GM19043 (cell line): Measurements from ENCODE around the gene WDR76.
"Not testable (repeated sequence)": the region's sequence is repeated elsewhere in the genome, so short reads cannot be mapped to it uniquely, and the experiment has no call there.

Experiments
- ATAC-seq: cut with Tn5 transposase; IDR thresholded peaks from one replicate; pipeline ENCODE4 v1.9.1; 2021; ENCODE audit warnings: low read depth; ENCODE audit not compliant: unreplicated experiment

WDR76 gene

DNA sequence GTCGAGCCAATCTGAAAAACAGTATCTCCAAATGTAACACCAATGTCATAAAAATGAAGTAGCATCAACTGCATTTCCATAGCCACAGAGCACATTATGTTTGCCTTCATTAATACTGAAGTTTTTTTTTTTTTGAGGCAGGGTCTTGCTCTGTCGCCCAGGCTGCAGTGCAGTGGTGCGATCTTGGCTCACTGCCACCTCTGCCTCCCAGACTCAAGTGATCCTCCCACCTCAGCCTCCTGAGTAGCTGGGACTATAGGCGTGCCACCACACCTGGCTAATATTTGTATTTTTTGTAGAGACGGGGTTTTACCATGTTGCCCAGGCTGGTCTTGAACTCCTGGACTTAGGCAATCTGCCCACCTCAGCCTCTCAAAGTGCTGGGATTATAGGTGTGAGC, 11.7 kb upstream of the WDR76 start:
- not testable (repeated sequence) for ATAC-seq

DNA sequence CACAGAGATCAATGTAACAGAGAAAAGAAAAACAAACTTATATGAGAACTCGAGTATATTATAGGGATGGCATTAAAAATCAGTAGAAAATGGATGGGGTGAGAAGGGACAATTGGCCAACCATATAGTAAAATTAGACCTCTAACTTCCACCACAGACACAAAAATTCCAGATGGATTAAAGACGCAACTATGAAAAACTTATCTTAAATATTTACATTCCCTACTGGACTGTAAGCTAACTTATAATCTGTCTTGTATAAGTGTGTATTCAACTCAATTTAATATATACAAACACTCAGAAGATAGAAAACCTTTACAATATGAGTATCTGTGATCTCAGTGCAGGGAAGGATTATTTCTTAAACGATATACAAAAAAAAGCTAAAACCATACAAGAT, 5.3 kb upstream of the WDR76 start:
- no peak for ATAC-seq

DNA sequence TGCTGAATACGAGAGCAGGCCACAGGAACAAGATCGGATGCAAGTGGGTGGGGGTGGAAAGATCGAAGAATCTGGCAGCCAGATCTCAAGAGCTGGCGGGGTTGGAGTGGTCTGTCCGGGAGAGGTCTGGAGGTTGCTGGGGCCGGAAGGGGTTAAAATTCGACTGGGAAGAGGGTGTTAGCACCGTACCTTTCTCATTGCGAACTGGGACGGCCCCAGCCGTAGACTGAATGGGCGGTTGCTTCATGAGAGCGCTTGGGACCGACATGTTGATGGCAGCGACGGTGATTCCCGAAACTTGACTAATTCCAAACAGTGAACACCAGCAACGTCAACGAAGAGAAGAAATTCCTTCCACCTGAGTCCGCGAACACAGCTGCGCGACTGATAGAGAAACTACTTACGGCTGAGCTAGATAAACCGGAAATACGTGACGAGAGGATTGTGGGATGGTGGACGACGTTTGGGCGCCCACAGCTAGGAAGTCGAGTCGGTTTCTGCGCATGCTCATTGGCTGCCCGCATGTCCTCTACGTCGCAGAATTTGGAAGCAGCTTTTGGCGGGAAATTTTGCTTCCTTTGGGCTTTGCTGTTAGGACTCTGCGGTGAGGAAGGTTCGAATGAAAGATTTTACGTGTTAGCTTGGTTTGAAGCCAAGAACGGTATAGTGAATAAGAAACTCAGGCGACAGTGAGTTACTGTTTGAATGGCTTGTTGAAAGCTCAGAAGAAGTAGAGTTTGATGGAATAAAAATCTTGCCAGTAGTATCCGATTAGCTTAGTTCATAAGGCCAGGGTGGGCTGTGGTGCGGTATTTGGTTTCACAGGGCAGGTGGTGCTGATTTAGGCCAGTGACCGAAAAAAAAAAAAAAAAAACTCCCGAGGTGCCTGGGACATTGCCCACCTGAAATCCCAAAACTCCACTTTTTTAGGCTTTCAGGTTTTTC, 2.2 kb upstream of the WDR76 start, which contains the start of gene MFAP1:
Gene MFAP1 (minus strand): TSS at position 389 of the 945 bp plus-strand sequence. CDS start 121 bp downstream, at position 268.
- ATAC-seq, result peak; percentile 58

- ATAC-seq, result not testable (repeated sequence)
Measured at GRCh38 chr15:43825305-43825704, 1.5 kb upstream of the WDR76 start.

DNA sequence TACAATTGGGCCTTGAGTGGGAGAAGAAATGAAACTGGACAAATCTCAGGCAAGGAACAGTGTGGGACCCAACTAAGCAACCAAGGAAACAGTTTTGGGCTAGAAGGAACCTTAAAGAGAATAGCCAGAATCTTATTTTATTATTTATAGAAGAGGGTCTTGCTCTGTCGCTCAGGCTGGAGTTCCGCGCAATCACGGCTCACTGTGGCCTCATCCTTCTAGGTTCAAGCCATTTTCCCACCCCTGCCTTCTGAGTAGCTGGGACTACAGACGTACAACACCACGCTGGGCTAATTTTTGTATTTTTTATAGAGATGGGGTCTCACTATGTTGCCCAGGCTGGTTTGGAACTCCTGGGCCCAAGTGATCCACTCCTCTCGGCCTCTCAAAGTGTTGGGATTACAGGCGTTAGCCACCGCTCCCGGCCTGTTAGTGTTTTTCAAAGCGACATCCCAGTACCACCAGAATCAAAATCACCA, 734 bp upstream of the WDR76 start:
- no peak for ATAC-seq

DNA sequence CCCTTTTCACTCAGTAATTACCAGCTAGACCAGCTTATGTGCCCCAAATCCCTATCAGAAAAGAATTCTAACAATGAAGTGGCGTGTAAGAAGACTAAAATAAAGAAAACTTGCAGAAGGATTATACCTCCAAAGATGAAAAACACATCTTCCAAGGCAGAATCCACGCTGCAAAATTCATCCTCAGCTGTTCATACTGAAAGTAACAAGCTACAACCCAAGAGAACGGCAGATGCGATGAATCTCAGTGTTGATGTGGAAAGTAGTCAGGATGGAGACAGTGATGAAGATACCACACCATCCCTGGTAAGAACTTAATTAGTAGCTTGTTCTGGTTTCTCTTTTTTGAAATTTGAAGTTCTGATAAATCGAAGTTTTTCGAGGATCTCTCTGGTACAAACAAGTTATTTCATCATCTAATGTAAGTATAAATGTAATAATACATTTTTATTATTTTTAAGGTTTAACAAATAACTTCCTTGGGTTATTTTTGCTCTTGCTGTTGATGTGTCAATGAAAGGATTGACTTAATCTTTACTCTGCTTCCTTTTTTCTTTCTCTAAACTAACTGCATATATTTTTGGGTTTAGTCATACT, 1.4 kb downstream of the WDR76 start:
- no peak for ATAC-seq

GRCh38 chr15:43829951-43830540, 3.2 kb downstream of the WDR76 start:
- not testable (repeated sequence) for ATAC-seq

DNA sequence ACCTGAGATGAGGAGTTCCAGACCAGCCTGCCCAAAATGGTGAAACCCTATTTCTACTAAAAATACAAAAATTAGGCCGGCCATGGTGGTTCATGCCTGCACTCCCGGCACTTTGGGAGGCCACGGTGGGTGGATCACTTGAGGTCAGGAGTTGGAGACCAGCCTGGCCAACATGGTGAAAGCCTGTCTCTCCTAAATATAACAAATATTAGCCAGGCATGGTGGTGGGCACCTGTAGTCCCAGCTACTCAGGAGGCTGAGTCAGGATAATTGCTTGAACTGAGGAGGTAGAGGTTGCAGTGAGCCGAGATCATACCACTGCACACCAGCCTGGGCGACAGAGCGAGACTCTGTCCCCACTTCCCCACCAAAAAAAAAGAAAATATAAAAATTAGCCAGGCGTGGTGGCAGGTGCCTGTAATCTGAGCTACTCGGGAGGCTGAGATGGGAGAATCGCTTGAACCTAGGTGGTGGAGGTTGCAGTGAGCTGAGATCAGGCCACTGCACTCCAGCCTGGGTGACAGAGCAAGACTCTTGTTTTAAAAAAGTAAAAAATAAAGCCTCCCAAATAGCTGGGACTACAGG, 4.0 kb downstream of the WDR76 start:
- ATAC-seq, result not testable (repeated sequence)

GRCh38 chr15:43831519-43832052, 4.8 kb downstream of the WDR76 start:
- ATAC-seq, result not testable (repeated sequence)

DNA sequence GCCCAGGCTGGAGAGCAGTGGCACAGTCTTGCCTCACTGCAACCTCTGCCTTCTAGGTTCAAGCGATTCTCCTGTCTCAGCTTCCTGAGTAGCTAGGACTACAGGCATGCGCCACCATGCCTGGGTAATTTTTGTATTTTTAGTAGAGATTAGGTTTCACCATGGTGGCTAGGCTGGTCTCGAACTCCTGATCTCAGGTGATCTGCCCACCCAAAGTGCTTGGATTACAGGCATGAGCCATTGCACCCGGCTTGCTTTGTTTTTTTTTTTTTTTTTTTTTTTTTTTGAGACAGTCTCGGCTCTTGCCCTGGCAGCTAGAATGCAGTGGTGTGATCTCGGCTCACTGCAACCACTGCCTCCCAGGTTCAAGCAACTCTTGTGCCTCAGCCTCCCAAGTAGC, 5.7 kb downstream of the WDR76 start:
- not testable (repeated sequence) for ATAC-seq

DNA sequence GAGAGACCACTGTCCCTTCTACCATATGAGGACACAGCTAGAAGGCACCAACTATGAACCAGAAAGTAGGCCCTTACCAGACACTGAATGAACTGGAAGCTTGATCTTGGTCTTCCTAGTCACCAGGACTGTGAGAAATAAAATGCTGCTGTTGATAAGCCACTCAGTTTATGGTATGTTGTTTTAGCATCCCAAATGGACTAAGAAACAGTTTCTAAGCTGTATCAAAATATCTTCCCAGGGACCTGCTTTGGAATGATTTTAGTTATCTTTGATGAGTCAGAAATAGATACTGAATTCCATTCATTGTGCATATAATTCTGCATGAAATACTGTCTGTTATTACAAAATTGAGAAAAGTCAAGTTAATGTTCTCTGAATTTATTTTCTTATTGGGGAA, 18.6 kb downstream of the WDR76 start:
- no peak for ATAC-seq

GRCh38 chr15:43851251-43851650, 24.4 kb downstream of the WDR76 start:
- no peak for ATAC-seq

DNA sequence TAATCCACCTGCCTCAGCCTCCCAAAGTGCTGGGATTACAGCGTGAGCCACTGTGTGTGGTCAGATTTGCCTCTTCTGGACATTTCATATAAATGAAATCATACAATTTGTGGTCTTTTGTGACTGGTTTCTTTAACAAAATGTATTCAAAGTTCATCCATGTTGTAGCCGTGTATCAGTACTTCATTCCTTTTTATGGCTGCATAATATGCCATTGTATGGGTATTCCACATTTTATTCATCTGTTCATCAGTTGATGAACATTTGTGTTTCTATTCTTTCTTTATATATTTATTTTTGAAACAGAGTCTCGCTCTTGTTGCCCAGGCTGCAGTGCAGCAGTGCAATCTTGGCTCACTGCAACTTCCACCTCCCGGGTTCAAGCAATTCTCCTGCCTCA, 25.8 kb downstream of the WDR76 start:
- no peak for ATAC-seq

DNA sequence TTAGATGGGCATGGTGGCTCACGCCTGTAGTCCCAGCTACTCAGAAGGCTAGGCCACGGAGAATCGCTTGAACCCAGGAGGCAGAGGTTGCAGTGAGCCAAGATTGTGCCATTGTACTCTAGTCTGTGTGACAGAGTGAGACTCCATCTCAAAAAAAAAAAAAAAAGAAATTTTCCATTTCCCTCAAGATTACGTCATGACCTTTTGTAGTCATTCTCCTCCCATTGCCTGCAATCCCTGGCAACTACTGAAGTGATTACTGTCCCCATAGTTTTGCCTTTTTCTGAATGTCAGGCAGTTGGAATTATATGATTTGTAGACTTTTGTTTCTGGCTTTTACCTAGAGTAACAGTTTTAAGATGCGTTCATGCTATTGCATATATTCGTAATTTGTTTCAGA, 28.0 kb downstream of the WDR76 start:
- ATAC-seq, result no peak

DNA sequence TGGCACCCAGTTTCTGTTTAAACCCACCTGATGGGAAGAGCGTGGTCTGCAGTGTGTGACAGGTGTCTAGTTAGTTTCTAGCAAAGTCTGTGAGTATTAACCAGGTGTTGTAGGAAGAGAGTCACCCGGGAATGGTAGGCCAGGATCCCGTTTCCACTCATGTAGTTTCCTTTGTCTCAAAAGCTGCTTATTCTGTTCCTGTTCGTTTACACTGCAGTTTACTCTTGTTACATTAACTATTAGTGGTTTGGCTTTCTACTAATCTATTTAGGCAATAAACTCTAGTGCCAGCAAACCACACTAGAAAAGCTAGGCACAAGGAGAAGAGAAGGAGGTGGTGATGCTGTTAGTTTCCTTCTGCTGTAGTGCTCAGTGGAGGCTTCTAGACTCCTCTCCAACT, 32.7 kb downstream of the WDR76 start:
- no peak for ATAC-seq

DNA sequence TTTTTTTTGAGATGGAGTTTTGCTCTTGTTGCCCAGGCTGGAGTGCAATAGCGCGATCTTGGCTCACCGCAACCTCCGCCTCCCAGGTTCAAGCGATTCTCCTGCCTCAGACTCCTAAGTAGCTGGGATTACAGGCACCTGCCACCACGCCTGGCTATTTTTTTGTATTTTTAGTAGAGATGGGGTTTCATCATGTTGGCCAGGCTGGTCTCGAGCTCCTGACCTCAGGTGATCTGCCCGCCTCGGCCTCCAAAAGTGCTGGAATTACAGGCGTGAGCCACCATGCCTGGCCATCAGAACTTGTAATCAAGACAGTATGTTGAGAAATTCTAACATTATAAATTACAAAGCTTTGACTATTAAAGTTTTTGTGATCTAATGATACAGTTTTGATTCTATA, 39.8 kb downstream of the WDR76 start:
- not testable (repeated sequence) for ATAC-seq

GRCh38 chr15:43867096-43867495, 40.3 kb downstream of the WDR76 start:
- no peak for ATAC-seq

DNA sequence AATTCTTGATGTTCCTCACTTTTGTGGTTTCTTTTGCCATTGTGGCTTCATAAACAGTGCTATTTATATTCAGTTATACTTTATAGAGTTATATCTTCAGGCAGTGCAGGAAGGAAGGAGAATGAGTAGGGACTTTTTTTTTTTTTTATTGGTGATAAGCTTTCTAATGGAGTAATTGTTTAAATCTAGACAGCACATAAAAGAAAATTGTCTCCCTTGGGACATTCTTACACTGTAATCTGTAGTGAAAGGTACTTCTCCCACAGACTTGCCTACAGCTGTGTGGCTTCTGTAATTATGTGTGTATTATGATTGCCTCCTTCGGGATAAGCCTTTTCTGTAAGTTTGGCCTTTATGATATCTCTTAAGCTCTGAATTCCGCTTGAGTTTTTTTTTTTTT, 41.6 kb downstream of the WDR76 start:
- ATAC-seq, result no peak

GRCh38 chr15:43871835-43872234, 45.0 kb downstream of the WDR76 start:
- ATAC-seq, result no peak

GRCh38 chr15:43872416-43873020, 45.7 kb downstream of the WDR76 start:
- ATAC-seq, result no peak
